HG02852 (cell line): ENCODE measurements around the gene TCF7.
A peak's percentile ranks its signal among the peaks of the same experiment; 100 is the strongest.

Source experiments
- ATAC-seq: cut with Tn5 transposase; IDR thresholded peaks from one replicate; pipeline ENCODE4 v1.9.1; 2021; ENCODE audit warnings: mild to moderate bottlenecking, moderate library complexity; ENCODE audit not compliant: unreplicated experiment

TCF7 gene

GRCh38 chr5:134129411-134130238 is 15.1 kb downstream of the TCF7 start:
- no peak for ATAC-seq

- ATAC-seq = no peak
Observed at GRCh38 chr5:134130239-134130945, 15.9 kb downstream of the TCF7 start.

- no peak for ATAC-seq
Observed at GRCh38 chr5:134131165-134131564, 16.7 kb downstream of the TCF7 start.

GRCh38 chr5:134131578-134132350 is 17.3 kb downstream of the TCF7 start:
- ATAC-seq = no peak

- peak; percentile 80 for ATAC-seq
Observed at GRCh38 chr5:134132372-134133187, 18.1 kb downstream of the TCF7 start.

- no peak for ATAC-seq
Observed at GRCh38 chr5:134133188-134133994, 18.9 kb downstream of the TCF7 start.

- ATAC-seq = no peak
Observed at GRCh38 chr5:134133995-134134541, 19.6 kb downstream of the TCF7 start.

GRCh38 chr5:134135091-134135655 is 20.7 kb downstream of the TCF7 start:
- ATAC-seq = no peak

GRCh38 chr5:134136221-134136631 is 21.7 kb downstream of the TCF7 start:
- ATAC-seq = no peak

GRCh38 chr5:134136771-134137170 is 22.3 kb downstream of the TCF7 start:
- no peak for ATAC-seq

- ATAC-seq = peak; percentile 76
Observed at GRCh38 chr5:134138416-134139376, 24.2 kb downstream of the TCF7 start.

- ATAC-seq = no peak
Observed at GRCh38 chr5:134139377-134139851, 24.9 kb downstream of the TCF7 start.

GRCh38 chr5:134139891-134140469 is 25.5 kb downstream of the TCF7 start:
- ATAC-seq = no peak

- peak; percentile 47 for ATAC-seq
Observed at GRCh38 chr5:134140530-134141201, 26.2 kb downstream of the TCF7 start.

- ATAC-seq = no peak
Observed at GRCh38 chr5:134141331-134142050, 27.0 kb downstream of the TCF7 start.

GRCh38 chr5:134142052-134142451 is 27.6 kb downstream of the TCF7 start:
- no peak for ATAC-seq
